A549 (cell line): Measurements from ENCODE around the gene STX18. TPM values are rescaled to one million over a fixed set of nuclear protein-coding genes. Genes with fewer than 3 reads are reported as not detected.

ENCODE experiments used
- ATAC-seq, 2 experiments: fragments of 200-7000 bp in 1 of 2; fragments of >200 bp in 1 of 2; cut with Nextera tagmentation in 1 of 2; cut with Tn5 transposase in 1 of 2; 3 replicates each; pipeline versions ENCODE4 v1.8.0 to v1.9.1; 2018 to 2020; ENCODE audit warnings: mild to moderate bottlenecking in 1 of 2, moderate library complexity in 1 of 2
- CTCF ChIA-PET: fragments of 300-600 bp; sonication (Branson Sonifier 250); formaldehyde crosslinking; extraction: SDS; loops from one replicate; lab custom pipeline; 2021; ENCODE audit warnings: antibody characterized with exemption, inconsistent platforms; lab: Yijun Ruan, JAX
- POLR2A ChIA-PET: fragments of 350-600 bp; formaldehyde crosslinking; extraction: SDS; loops from one replicate; lab custom pipeline; 2021; ENCODE audit warnings: antibody characterized with exemption, inconsistent platforms; lab: Yijun Ruan, JAX
- DNase-seq, 2 experiments: peaks; one replicate each; pipeline versions ENCODE4 v3.0.0 to v3.0.0-alpha.2; 2011 to 2016; ENCODE audit warnings: low read depth in 1 of 2, low spot score in 1 of 2
- FAIRE-seq: peaks from 2 replicates; lab custom pipeline; 2011; peaks lifted over from hg19 to GRCh38; lab: Jason Lieb, UNC
- H3K27ac ChIP-seq, 2 experiments: fragments of >200 bp; sonication (Bioruptor Twin); formaldehyde crosslinking; 3 replicates each; pipeline ENCODE4 v1.5.1; 2016 to 2017
- H3K4me1 ChIP-seq: fragments of >200 bp; sonication (Bioruptor Twin); formaldehyde crosslinking; 3 replicates; pipeline ENCODE4 v1.6.1; 2016
- H3K4me2 ChIP-seq: fragments of >200 bp; sonication (Bioruptor Twin); formaldehyde crosslinking; 3 replicates; pipeline ENCODE4 v1.6.1; 2016
- H3K4me3 ChIP-seq: fragments of >200 bp; sonication (Bioruptor Twin); formaldehyde crosslinking; 3 replicates; pipeline ENCODE4 v1.5.1; 2016
- H3K9me3 ChIP-seq: fragments of >200 bp; sonication (Bioruptor Twin); formaldehyde crosslinking; 3 replicates; pipeline ENCODE4 v1.6.1; 2016
- CEBPB ChIP-seq, 2 experiments: fragments of >200 bp in 1 of 2; sonication (Bioruptor Twin) in 1 of 2; formaldehyde crosslinking in 1 of 2; IDR thresholded peaks; 2 replicates each; pipeline ENCODE4 v1.6.1; 2012 to 2016
- E2F6 ChIP-seq: IDR thresholded peaks from 2 replicates; pipeline ENCODE4 v1.6.1; 2012; ENCODE audit warnings: low read depth, borderline replicate concordance
- ELK1 ChIP-seq: fragments of 150-350 bp; IDR thresholded peaks from 2 replicates; pipeline ENCODE4 v1.6.1; 2014; ENCODE audit warnings: low read depth, mild to moderate bottlenecking, low read length
- FOSB ChIP-seq: fragments of 250-450 bp; sonication (Bioruptor Pico); IDR thresholded peaks from 2 replicates; pipeline ENCODE4 v1.5.0; 2020; ENCODE audit warnings: mild to moderate bottlenecking, moderate library complexity
- GATA3 ChIP-seq: IDR thresholded peaks from 2 replicates; pipeline ENCODE4 v1.6.1; 2012; ENCODE audit warnings: borderline replicate concordance
- HES2 ChIP-seq: fragments of >200 bp; sonication (Bioruptor Twin); formaldehyde crosslinking; IDR thresholded peaks from 2 replicates; pipeline ENCODE4 v1.6.1; 2016
- HEYL ChIP-seq: fragments of 250-450 bp; sonication (Bioruptor Pico); IDR thresholded peaks from 2 replicates; pipeline ENCODE4 v1.8.0; 2021; ENCODE audit warnings: mild to moderate bottlenecking, moderate library complexity
- HOXA7 ChIP-seq: fragments of 250-450 bp; sonication (Bioruptor Pico); IDR thresholded peaks from 2 replicates; pipeline ENCODE4 v1.5.0; 2020; ENCODE audit warnings: mild to moderate bottlenecking, moderate library complexity
- JUN ChIP-seq, 2 experiments: fragments of >200 bp; sonication (Bioruptor Twin); formaldehyde crosslinking; IDR thresholded peaks; 2 replicates in 1 of 2; 3 replicates in 1 of 2; pipeline ENCODE4 v1.6.1; 2016 to 2017
- MAFK ChIP-seq: fragments of 450-650 bp; IDR thresholded peaks from 2 replicates; pipeline ENCODE4 v1.6.1; 2014; ENCODE audit not compliant: partially characterized antibody
- MAX ChIP-seq: IDR thresholded peaks from 2 replicates; pipeline ENCODE4 v1.6.1; 2012
- MAZ ChIP-seq: fragments of 150-350 bp; IDR thresholded peaks from 2 replicates; pipeline ENCODE4 v1.6.1; 2014; ENCODE audit warnings: antibody characterized with exemption, low read depth, low read length, borderline replicate concordance
- NPAS2 ChIP-seq: fragments of 250-450 bp; sonication (Bioruptor Pico); IDR thresholded peaks from 2 replicates; pipeline ENCODE4 v1.8.0; 2022; ENCODE audit warnings: mild to moderate bottlenecking, moderate library complexity, borderline replicate concordance
- RNF2 ChIP-seq: fragments of 200-600 bp; sonication (generic); IDR thresholded peaks from 2 replicates; pipeline ENCODE4 v1.6.1; 2016; ENCODE audit warnings: low read depth, mild to moderate bottlenecking, antibody characterized with exemption, moderate library complexity, borderline replicate concordance
- SMC3 ChIP-seq: fragments of >200 bp; sonication (Bioruptor Twin); formaldehyde crosslinking; IDR thresholded peaks from 3 replicates; pipeline ENCODE4 v1.6.1; 2018; ENCODE audit warnings: inconsistent platforms
- ZC3H11A ChIP-seq: fragments of 450-650 bp; IDR thresholded peaks from 2 replicates; pipeline ENCODE4 v1.6.1; 2014; ENCODE audit warnings: antibody characterized with exemption, mild to moderate bottlenecking
- ZNF302 ChIP-seq: fragments of 250-450 bp; sonication (Bioruptor Pico); IDR thresholded peaks from 2 replicates; pipeline ENCODE4 v1.9.0; 2021; ENCODE audit warnings: inconsistent platforms, mild to moderate bottlenecking, moderate library complexity
- WGBS: methylation state at CpG from one replicate; pipeline ENCODE4 v1.1.6; 2017; ENCODE audit errors: missing lambda C conversion rate; 5-methylcytosine and 5-hydroxymethylcytosine counted together
- polyA plus RNA-seq, 4 experiments: library from polyadenylated mRNA; depleted of rRNA in 3 of 4; stranded (reverse); fragments of >200 nt; fragmentation: RNase III in 1 of 4; extraction: RNeasy Plus Mini Kit Qiagen cat#74134 plus additional on column Dnase treatment in 1 of 4; gene quantifications; 2 replicates in 3 of 4; 3 replicates in 1 of 4; pipeline ENCODE4 v1.2.3, GENCODE V29; 2011 to 2017

The STX18 gene
- polyA plus RNA-seq, 2 of the 4 experiments (the other 2 are of a cell fraction), result 13.4 to 19.6 TPM

- POLR2A ChIA-PET, result no interaction called here
- TF ChIP-seq CEBPB (IDR thresholded peaks at IDR 0.05) (peak in 1 of 2 experiments; percentile 13; a peak in 1 of 4 replicates), RNF2 (no peak)
- CTCF ChIA-PET, result interaction anchor here (0.9 to 1.4 kb wide), 2 partner anchors 18 to 120 kb away, joined by 3 read pairs; no protein-coding TSS in a partner anchor
- ATAC-seq (no peak), FAIRE-seq (no peak), DNase-seq (no peak)
- H3K9me3 ChIP-seq, result no peaks in the 10 kb centered on the region
- no peak overlapping the region for H3K4me3 ChIP-seq
- peaks cover under 1% of the 10 kb centered on the region; the same call in 1 of the 3 replicates for H3K4me1 ChIP-seq
- no peak overlapping the region for H3K27ac ChIP-seq
- H3K4me2 ChIP-seq, result no peak overlapping the region
- WGBS, result 93% methylated on average over 2 of the region's 2 CpGs
Observed at GRCh38 chr4:4504783-4505182, 37.1 kb downstream of the STX18 start.

GRCh38 chr4:4502694-4503311 lies 39.0 kb downstream of the STX18 start:
- CTCF ChIA-PET, result interaction anchor here (1.0 to 1.6 kb wide), 2 partner anchors 15 to 17 kb away, joined by 4 to 5 read pairs; no protein-coding TSS in a partner anchor
- FAIRE-seq (no peak), DNase-seq (no peak), ATAC-seq (no peak)
- no peak overlapping the region for H3K27ac ChIP-seq
- POLR2A ChIA-PET, result no interaction called here
- peaks cover 5% of the 10 kb centered on the region; the same call in 1 of the 3 replicates for H3K4me1 ChIP-seq
- TF ChIP-seq NPAS2 (no peak), FOSB (CRISPR knock-in tag) (no peak), E2F6 (no peak), SMC3 (no peak), MAX (no peak), ELK1 (no peak), ZNF302 (no peak), ZC3H11A (no peak), MAFK (no peak), HEYL (CRISPR knock-in tag) (no peak), MAZ (no peak), HOXA7 (CRISPR knock-in tag) (no peak)
- no peak overlapping the region for H3K4me2 ChIP-seq
- 93% methylated on average over 10 of the region's 10 CpGs for WGBS
- H3K4me3 ChIP-seq, result no peak overlapping the region
- no peaks in the 10 kb centered on the region for H3K9me3 ChIP-seq

GRCh38 chr4:4501679-4502078 lies 40.2 kb downstream of the STX18 start:
- no peak overlapping the region for H3K27ac ChIP-seq
- DNase-seq, result no peak

GRCh38 chr4:4499438-4500123 lies 42.3 kb downstream of the STX18 start:
- Histone ChIP-seq H3K4me1 (peaks cover 5% of the 10 kb centered on the region; the same call in 1 of the 3 replicates), H3K9me3 (no peaks in the 10 kb centered on the region), H3K27ac (no peak overlapping the region), H3K4me3 (no peak overlapping the region), H3K4me2 (no peak overlapping the region)
- DNase-seq (no peak), FAIRE-seq (no peak), ATAC-seq (no peak)
- ChIA-PET CTCF (interaction anchor here (0.6 to 1.4 kb wide), 2 partner anchors 11 to 327 kb away, joined by 3 read pairs; no protein-coding TSS in a partner anchor), POLR2A (no interaction called here)
- WGBS, result 44% methylated on average over 4 of the region's 4 CpGs
- TF ChIP-seq E2F6 (no peak), JUN (IDR thresholded peaks at IDR 0.05) (no peak), HES2 (no peak)

More at GRCh38 chr4:4501679-4502078, 40.2 kb downstream of the STX18 start:
- POLR2A ChIA-PET, result no interaction called here
- TF ChIP-seq GATA3, result no peak
- CTCF ChIA-PET, result interaction anchor here (1.0 to 1.6 kb wide), 2 partner anchors 14 to 18 kb away, joined by 4 to 5 read pairs; no protein-coding TSS in a partner anchor
- no peak overlapping the region for H3K4me2 ChIP-seq
- WGBS, result 92% methylated on average over 2 of the region's 2 CpGs
- FAIRE-seq, result no peak
- no peaks in the 10 kb centered on the region for H3K9me3 ChIP-seq
- ATAC-seq, result no peak
- H3K4me1 ChIP-seq, result peaks cover 5% of the 10 kb centered on the region; the same call in 1 of the 3 replicates
- H3K4me3 ChIP-seq, result no peak overlapping the region
